ENCODE measurements around the gene LRP5.
"Not testable (repeated sequence)": the region's sequence is repeated elsewhere in the genome, so short reads cannot be mapped to it uniquely, and the experiment has no call there.

The LRP5 gene

GRCh38 chr11:68297052-68297378 is 15.4 kb upstream of the LRP5 start:
- H3K27ac Mint-ChIP-seq: no peak overlapping the region
- no peak overlapping the region for H3K4me3 Mint-ChIP-seq
- no peaks in the 10 kb centered on the region for H3K27me3 Mint-ChIP-seq
- H3K9me3 Mint-ChIP-seq: no peaks in the 10 kb centered on the region
- peaks cover 2% of the 10 kb centered on the region for H3K4me1 Mint-ChIP-seq (ENCODE audit: low read depth)
- no peak for DNase-seq
- no peaks in the 10 kb centered on the region for H3K36me3 Mint-ChIP-seq (ENCODE audit: low read depth)

GRCh38 chr11:68297494-68297811 is 14.9 kb upstream of the LRP5 start:
- H3K9me3 Mint-ChIP-seq: no peaks in the 10 kb centered on the region

GRCh38 chr11:68297812-68298658 is 14.4 kb upstream of the LRP5 start:
- H3K4me3 Mint-ChIP-seq: no peak overlapping the region
- peaks cover 2% of the 10 kb centered on the region for H3K4me1 Mint-ChIP-seq (ENCODE audit: low read depth)
- no peaks in the 10 kb centered on the region for H3K36me3 Mint-ChIP-seq (ENCODE audit: low read depth)
- peak; percentile 87 for DNase-seq
- no peaks in the 10 kb centered on the region for H3K27me3 Mint-ChIP-seq
- no peak overlapping the region for H3K27ac Mint-ChIP-seq
- no peaks in the 10 kb centered on the region for H3K9me3 Mint-ChIP-seq

More at GRCh38 chr11:68297494-68297811, 14.9 kb upstream of the LRP5 start:
- H3K27ac Mint-ChIP-seq: no peak overlapping the region
- H3K4me3 Mint-ChIP-seq: no peak overlapping the region
- H3K4me1 Mint-ChIP-seq (ENCODE audit: low read depth): peaks cover 2% of the 10 kb centered on the region
- no peaks in the 10 kb centered on the region for H3K36me3 Mint-ChIP-seq (ENCODE audit: low read depth)
- H3K27me3 Mint-ChIP-seq: no peaks in the 10 kb centered on the region
- no peak for DNase-seq

- Mint-ChIP-seq H3K27ac (no peak overlapping the region), H3K4me3 (no peak overlapping the region), H3K27me3 (no peaks in the 10 kb centered on the region), H3K4me1 (ENCODE audit: low read depth) (peaks cover 2% of the 10 kb centered on the region), H3K9me3 (no peaks in the 10 kb centered on the region), H3K36me3 (ENCODE audit: low read depth) (no peaks in the 10 kb centered on the region)
- DNase-seq: no peak
Observed at GRCh38 chr11:68298659-68299516, 13.5 kb upstream of the LRP5 start.

GRCh38 chr11:68299517-68299879 is 12.9 kb upstream of the LRP5 start:
- H3K9me3 Mint-ChIP-seq; H3K4me3 Mint-ChIP-seq; H3K27me3 Mint-ChIP-seq; H3K4me1 Mint-ChIP-seq (ENCODE audit: low read depth); H3K36me3 Mint-ChIP-seq (ENCODE audit: low read depth); H3K27ac Mint-ChIP-seq; DNase-seq: not testable (repeated sequence)

GRCh38 chr11:68300076-68300830 is 12.1 kb upstream of the LRP5 start:
- Mint-ChIP-seq H3K4me1 (ENCODE audit: low read depth) (peaks cover 2% of the 10 kb centered on the region), H3K9me3 (no peaks in the 10 kb centered on the region), H3K27me3 (no peaks in the 10 kb centered on the region), H3K36me3 (ENCODE audit: low read depth) (no peaks in the 10 kb centered on the region), H3K4me3 (no peak overlapping the region), H3K27ac (no peak overlapping the region)
- DNase-seq: no peak

GRCh38 chr11:68302256-68302655 is 10.1 kb upstream of the LRP5 start:
- no peak overlapping the region for H3K27ac Mint-ChIP-seq
- no peaks in the 10 kb centered on the region for H3K27me3 Mint-ChIP-seq
- H3K9me3 Mint-ChIP-seq: no peaks in the 10 kb centered on the region

GRCh38 chr11:68302670-68303069 is 9.7 kb upstream of the LRP5 start:
- Mint-ChIP-seq H3K27ac (no peak overlapping the region), H3K4me1 (ENCODE audit: low read depth) (peaks cover under 1% of the 10 kb centered on the region), H3K4me3 (no peak overlapping the region), H3K27me3 (no peaks in the 10 kb centered on the region), H3K9me3 (no peaks in the 10 kb centered on the region), H3K36me3 (ENCODE audit: low read depth) (no peaks in the 10 kb centered on the region)
- no peak for DNase-seq

More at GRCh38 chr11:68302256-68302655, 10.1 kb upstream of the LRP5 start:
- no peak overlapping the region for H3K4me3 Mint-ChIP-seq
- no peaks in the 10 kb centered on the region for H3K36me3 Mint-ChIP-seq (ENCODE audit: low read depth)
- peaks cover 2% of the 10 kb centered on the region for H3K4me1 Mint-ChIP-seq (ENCODE audit: low read depth)
- no peak for DNase-seq

- no peak overlapping the region for H3K4me3 Mint-ChIP-seq
- no peak overlapping the region for H3K27ac Mint-ChIP-seq
- H3K36me3 Mint-ChIP-seq (ENCODE audit: low read depth): no peaks in the 10 kb centered on the region
Observed at GRCh38 chr11:68303083-68303482, 9.3 kb upstream of the LRP5 start.

GRCh38 chr11:68303982-68304780 is 8.2 kb upstream of the LRP5 start:
- Mint-ChIP-seq H3K4me1 (ENCODE audit: low read depth) (no peaks in the 10 kb centered on the region), H3K27ac (no peak overlapping the region), H3K9me3 (no peaks in the 10 kb centered on the region), H3K4me3 (no peak overlapping the region), H3K36me3 (ENCODE audit: low read depth) (no peaks in the 10 kb centered on the region), H3K27me3 (no peaks in the 10 kb centered on the region)
- no peak for DNase-seq

More at GRCh38 chr11:68303083-68303482, 9.3 kb upstream of the LRP5 start:
- Mint-ChIP-seq H3K27me3 (no peaks in the 10 kb centered on the region), H3K9me3 (no peaks in the 10 kb centered on the region), H3K4me1 (ENCODE audit: low read depth) (no peaks in the 10 kb centered on the region)
- no peak for DNase-seq

- no peaks in the 10 kb centered on the region for H3K36me3 Mint-ChIP-seq (ENCODE audit: low read depth)
- H3K27me3 Mint-ChIP-seq: no peaks in the 10 kb centered on the region
- no peak for DNase-seq
- no peak overlapping the region for H3K4me3 Mint-ChIP-seq
- H3K27ac Mint-ChIP-seq: no peak overlapping the region
- H3K9me3 Mint-ChIP-seq: no peaks in the 10 kb centered on the region
- H3K4me1 Mint-ChIP-seq (ENCODE audit: low read depth): peaks cover 3% of the 10 kb centered on the region
Observed at GRCh38 chr11:68306636-68307035, 5.8 kb upstream of the LRP5 start.

GRCh38 chr11:68308068-68308467 is 4.3 kb upstream of the LRP5 start:
- Mint-ChIP-seq H3K36me3 (ENCODE audit: low read depth) (no peaks in the 10 kb centered on the region), H3K4me3 (no peak overlapping the region), H3K27me3 (no peaks in the 10 kb centered on the region), H3K4me1 (ENCODE audit: low read depth) (peaks cover 3% of the 10 kb centered on the region), H3K27ac (no peak overlapping the region), H3K9me3 (no peaks in the 10 kb centered on the region)
- DNase-seq: no peak

GRCh38 chr11:68309621-68310185 is 2.7 kb upstream of the LRP5 start:
- no peak for DNase-seq
- Mint-ChIP-seq H3K36me3 (ENCODE audit: low read depth) (peaks cover 2% of the 10 kb centered on the region), H3K9me3 (no peaks in the 10 kb centered on the region), H3K4me1 (ENCODE audit: low read depth) (peaks cover 16% of the 10 kb centered on the region), H3K4me3 (no peak overlapping the region), H3K27ac (peak overlapping the region; percentile 28), H3K27me3 (no peaks in the 10 kb centered on the region)
